T47D (cell line): Measurements from ENCODE around the gene PLCG2.
"Not testable (repeated sequence)": the region's sequence is repeated elsewhere in the genome, so short reads cannot be mapped to it uniquely, and the experiment has no call there.

ENCODE experiments used
- DNase-seq, 2 experiments: peaks; one replicate each; pipeline versions ENCODE4 v3.0.0 to v3.0.0-alpha.2; 2011 to 2012; ENCODE audit warnings: low read depth in 1 of 2, low spot score in 1 of 2
- JUND ChIP-seq: IDR thresholded peaks from 2 replicates; pipeline ENCODE4 v1.6.1; 2012; ENCODE audit warnings: low read depth
- in situ Hi-C: cut with HindIII; loops from 2 replicates; pipeline ENCODE4 v1.10.0; 2016; ENCODE audit warnings: low sequenced_read_pairs, low pct_unique_long_range_greater_than_20kb

PLCG2 gene

DNA sequence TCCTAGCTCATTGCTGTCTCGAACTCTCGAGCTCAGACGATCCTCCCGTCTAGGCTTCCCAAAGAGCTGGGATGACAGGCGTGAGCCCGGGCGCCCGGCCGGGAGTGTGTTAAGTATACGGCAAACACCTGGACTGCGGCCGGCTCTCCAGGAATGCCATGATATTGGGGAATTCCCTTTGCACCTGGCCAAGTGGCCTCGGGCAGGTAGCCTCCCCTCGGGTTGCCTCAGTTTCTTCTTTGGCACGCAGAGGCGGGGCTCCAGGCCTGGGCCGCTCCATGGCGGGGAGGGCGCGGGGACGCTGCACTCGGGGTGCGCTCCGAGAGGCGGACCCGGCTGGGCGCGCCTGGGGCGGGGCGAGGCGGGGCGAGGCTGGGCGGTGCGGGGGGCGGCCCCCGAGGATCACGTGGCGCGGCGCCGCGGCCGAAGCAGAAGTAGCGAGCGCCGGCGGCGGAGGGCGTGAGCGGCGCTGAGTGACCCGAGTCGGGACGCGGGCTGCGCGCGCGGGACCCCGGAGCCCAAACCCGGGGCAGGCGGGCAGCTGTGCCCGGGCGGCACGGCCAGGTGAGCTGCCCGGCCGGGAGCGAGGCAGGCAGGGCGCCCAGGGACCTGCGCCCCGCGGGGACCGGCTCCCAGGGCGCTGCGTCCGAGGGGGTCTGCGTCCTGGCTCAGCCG lies at the start of gene PLCG2:
Gene PLCG2 (plus strand): TSS at position 431 of the 675 bp plus-strand sequence. CDS start 6,699 bp downstream, outside the sequence.
- in situ Hi-C loops: no loop called here

DNA sequence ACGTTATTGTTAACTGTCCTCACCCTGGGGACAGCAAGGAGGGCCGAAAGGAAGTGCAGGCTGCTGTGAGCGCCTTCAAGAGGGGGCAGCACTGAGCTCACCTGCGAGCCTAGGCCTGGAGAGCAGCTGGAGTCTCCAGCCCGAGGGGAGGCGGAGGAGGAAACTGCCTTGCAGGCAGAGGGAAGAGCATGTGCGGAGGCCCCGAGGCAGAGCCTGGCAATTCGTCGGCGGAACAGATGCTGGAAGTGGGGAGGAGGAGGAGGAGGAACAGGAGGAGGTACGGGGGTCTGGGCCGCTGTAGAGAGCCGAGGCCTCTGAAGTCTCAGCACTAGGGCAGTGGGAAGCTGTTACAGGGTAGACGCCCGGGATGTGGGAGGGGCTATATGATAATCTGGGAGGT lies 49.6 kb upstream of the PLCG2 start:
- no peak for TF ChIP-seq JUND

More for the DNA sequence above, at the start of gene PLCG2:
- no peak for TF ChIP-seq JUND
- peak; percentile 89 to 94 for DNase-seq

DNA sequence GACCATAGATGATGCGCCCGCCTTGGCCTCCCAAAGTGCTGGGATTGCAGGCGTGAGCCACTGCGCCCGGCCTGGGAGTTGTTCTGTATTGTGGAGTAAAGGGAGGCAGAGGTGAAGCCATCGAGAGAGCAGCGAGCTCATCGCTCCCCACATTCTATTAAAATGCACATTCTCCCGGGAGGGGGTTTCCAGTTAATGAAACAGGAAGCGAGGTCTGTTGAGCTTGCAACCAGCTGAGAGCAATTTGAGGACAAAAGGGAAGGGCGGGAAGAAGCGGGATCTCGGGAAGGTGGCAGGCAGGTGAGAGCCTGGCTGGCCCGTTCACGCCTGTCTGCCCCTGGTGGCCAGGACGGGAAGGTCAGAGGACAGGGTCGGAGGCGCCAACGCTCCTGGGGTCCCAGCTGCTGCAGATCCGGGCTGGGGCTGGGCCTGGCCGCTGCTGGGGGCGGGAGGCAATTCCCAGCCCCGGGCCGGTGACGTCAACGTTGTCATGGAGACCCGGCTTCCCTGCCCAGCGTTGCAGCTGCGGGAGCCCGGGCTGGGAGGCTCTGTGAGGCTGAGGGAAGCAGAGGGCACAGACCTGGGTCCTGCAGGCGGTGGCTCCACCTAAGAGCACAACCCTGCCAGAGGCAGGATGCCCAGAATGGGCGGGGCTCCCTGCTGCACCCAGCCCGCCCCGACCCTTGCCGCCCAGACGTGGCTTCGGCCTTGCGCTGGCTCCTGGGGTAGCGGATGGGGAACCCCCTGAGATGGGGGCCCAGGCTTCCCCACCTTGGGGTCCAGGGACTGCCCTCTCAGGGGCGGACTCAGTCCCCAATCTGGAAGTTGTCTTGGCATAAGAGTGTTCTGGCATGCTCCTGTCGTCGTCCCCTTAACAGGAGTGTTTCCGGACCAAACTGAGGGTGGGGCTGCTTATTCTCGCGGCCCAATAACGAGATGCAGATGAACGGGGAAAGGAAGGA lies 48.7 kb upstream of the PLCG2 start:
- DNase-seq: peak; percentile 65 to 80
- in situ Hi-C loops: no loop called here
- TF ChIP-seq JUND: no peak

More for the DNA sequence above, 49.6 kb upstream of the PLCG2 start:
- no peak for DNase-seq
- in situ Hi-C loops: no loop called here

DNA sequence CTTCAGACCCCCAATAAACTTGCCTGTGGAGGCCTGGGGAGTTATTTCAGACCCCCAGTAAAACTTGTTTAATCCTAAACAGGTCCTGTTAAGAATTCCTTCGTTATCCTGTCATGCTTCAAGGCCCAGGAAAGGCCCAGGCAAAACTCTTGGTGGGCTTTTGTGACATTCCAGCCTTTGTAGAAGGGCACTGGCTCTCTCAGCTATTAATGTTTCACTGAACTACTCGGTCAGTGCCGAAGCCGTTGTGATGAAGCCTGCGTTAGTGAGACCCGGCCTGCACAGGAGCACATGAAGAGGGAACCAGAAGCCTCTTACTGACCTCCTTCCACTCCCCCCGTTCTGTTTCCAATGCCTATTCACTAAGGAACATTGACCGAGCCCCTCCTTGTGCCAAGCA lies 47.4 kb upstream of the PLCG2 start:
- DNase-seq: no peak
- TF ChIP-seq JUND: no peak
- in situ Hi-C loops: no loop called here

DNA sequence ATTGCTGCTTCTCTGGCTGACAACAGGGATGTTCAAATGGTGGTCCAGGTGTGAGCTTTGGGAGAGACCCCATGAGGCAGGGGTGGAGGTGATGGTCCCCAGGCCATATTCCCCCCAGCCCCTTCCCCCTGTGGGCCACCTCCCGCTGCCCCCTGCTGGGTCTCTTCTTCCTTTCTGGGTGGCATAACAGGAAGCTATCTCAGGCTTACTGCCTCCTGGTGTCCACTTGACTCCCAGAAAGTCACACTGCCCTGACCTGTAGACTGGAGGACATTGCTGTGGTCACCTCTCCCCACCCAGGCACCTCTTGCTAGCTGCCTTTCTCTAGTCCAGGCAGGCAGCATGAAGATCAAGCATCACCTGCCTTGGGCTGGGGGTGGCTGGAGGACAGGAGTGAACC lies 46.4 kb upstream of the PLCG2 start:
- DNase-seq: no peak
- in situ Hi-C loops: no loop called here
- TF ChIP-seq JUND: no peak

DNA sequence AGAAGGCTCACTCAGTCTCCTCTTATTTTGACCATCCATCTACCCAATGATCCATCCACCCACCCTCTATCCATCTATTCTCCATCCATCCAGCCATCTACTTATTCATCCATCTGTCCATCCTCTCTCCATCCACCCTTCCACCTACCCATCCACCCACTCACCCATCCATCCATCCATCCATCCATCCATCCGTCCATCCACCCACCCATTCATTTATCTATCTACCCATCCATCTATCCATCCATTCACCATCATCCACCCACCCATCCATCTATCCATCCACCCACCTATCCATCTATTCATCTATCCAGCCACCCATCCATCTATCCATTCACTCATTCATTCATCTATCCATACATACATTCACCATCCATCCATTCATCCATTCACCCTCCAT lies 45.8 kb upstream of the PLCG2 start:
- no peak for TF ChIP-seq JUND
- DNase-seq: no peak
- in situ Hi-C loops: no loop called here

DNA sequence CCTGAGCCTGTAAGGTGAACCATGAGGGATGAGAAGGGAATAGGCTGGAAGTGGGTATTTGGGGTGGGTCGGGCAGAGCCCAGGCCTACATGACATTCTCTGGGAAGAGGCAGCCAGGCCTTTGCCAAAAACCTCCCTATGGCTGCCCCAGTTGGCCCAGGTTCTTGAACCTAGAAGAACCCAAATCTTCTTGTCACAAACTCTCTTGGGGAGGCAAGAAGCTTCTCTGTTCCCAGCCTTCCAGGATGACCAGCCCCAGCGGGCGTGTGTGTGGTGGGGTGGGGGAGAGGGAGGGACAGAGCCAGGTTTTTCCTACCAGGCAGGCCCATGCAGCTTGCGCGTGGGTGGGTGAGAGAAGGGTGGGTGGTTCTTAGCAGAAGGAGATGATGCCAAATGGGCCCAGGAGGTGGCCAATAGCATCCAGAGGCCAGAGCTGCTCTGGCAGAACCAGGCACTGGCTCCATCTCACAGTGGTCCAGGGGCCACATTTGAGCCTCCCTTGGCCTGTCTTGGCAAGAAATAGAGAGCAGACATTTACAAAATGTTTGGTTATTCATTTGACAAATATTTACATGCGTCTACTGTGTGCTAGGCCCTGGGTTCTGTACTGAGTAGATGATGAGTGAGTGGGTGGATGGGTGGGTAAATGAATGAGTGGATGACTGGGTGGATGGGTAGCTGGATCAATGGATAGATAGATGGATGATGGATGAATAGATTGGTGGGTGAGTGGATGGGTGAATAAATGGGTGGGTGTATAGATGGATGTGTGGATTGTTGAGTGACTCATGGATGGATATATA lies 44.3 kb upstream of the PLCG2 start:
- in situ Hi-C loops: no loop called here
- DNase-seq: no peak
- no peak for TF ChIP-seq JUND

DNA sequence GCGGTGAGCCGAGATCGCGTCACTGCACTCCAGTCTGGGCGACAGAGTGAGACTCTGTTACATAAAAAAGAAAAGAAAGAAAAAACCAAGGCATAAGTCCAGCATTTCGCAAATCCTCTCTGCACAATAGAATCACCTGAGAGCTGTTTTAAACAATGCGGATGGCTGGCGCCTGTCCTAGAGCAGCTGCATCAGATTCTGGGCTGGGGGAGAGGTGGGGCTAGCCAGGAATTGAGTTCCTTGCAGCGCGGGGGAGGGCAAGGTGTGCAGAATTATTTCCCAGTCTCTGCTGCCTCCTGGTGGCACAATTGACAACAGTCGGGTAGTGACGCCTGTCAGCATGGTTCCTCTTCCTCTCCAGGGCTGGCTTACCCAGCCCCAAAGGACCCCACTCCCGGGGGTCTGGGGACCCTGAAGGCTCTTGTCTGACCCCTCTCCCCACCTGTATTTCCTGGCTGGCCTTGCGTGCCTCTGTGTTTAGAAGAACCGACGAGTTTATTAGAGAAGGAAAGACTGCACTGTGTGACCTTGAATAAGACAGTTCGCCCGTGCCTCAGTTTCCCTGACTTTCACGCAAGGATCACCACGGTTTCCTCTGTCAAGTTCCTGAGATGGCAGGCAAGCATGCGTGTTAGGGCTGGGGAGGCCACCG lies 41.1 kb upstream of the PLCG2 start:
- no peak for TF ChIP-seq JUND
- DNase-seq: peak; percentile 88 to 93
- in situ Hi-C loops: no loop called here

DNA sequence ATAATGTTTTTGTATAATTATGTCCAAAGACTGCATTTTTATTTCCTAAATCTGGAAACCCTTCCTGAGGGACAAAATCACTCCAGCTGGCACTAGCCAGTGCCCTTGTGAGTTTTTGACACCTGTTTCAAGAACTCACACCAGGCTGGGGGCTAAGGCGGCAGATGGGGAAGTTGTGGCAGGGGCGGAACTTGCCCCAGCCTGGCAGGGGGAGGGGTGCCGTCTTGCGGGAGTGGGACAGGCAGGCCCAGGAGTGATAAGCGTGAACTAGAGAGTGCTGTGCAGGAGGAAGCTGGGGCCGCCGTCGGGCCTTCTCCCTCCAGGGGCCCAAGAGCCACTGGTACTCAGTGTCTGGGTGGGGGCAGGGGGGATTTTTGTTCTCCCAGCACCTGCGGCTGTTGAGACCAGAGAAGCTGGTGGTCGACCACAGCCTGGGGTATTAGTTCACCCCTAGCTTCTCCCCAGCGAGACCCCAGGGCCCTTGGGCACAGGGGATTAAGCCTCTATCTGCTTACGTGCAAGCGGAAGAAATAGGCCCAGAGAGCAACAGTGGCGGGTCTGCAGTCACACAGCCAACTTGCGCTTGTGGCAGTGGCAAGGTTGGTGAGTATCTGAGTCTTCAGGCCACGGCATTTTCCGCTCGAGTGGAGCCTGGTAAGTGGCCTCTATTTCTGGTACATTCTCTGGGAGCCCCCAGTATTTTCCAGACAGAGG lies 40.2 kb upstream of the PLCG2 start:
- no peak for TF ChIP-seq JUND
- DNase-seq: no peak
- in situ Hi-C loops: no loop called here

DNA sequence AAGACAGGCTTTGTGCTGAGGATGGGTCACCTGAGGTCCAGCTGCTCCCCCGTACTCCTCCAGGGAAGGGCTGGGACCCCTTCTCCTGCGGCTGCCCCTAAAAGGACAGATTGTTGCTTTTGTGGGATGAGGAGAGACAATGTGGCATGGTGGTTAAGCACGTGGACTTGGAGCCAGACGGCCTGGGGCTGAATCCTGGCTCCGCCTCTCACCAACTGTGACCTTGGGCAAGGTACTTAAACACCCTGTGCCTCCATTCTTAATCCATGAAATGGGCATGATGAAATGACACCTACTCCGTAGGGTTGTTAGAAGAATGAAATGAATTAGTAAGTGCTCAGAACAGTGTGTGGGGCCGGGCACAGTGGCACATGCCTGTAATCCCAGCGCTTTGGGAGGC lies 39.6 kb upstream of the PLCG2 start:
- no peak for TF ChIP-seq JUND
- in situ Hi-C loops: no loop called here
- no peak for DNase-seq

DNA sequence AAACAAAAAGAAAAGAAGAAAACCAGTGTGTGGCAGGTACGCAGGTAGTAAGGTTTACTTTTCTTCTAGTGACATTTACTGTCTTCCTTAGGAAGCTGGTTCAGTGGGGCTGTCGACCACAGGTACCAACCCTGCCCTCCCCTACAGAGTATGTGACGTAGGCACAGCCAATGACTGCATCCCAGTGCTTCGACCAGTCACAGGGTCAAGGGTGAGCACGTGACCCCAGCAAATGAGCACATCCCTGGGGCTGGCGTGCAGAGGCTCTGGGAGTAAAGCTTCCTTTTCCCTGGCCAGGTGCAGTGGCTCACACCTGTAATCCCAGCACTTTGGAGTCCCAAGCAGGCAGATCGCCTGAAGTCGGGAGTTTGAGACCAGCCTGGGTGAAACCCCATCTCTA lies 38.9 kb upstream of the PLCG2 start:
- in situ Hi-C loops: no loop called here
- TF ChIP-seq JUND: no peak
- peak in 1 of 2 experiments; percentile 25 for DNase-seq

DNA sequence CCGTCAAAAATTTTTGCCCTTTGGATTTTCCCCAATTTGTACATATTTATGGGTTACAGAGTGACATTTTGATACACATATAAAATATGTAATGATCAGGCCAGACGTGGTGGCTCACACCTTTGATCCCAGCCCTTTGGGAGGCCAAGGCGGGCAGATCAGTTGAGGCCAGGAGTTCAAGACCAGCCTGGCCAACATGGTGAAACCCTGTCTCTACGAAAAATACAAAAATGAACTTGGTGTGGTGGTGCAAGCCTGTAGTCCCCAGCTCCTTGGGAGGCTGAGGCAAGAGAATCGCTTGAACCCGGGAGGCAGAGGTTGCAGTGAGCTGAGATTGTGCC lies 37.7 kb upstream of the PLCG2 start:
- in situ Hi-C loops, DNase-seq: not testable (repeated sequence)
